ENCODE results near the gene EPB41L2. TPM values are rescaled to one million over a fixed set of nuclear protein-coding genes. Genes with fewer than 3 reads are reported as not detected.

The EPB41L2 gene
- total RNA-seq, 1 experiment from 2014 or later = 106 TPM

- H3K27me3 Mint-ChIP-seq (ENCODE audit: low read depth) = no peaks in the 10 kb centered on the region
- H3K4me3 Mint-ChIP-seq = no peak overlapping the region
- no peak overlapping the region for H3K27ac Mint-ChIP-seq
- DNase-seq (ENCODE audit: low spot score) = no peak
- CTCF ChIA-PET = no interaction called here
- TF ChIP-seq NR1H2 (CRISPR knock-in tag; IDR thresholded peaks at IDR 0.05) = no peak
- TF ChIP-seq ESRRA (CRISPR knock-in tag; IDR thresholded peaks at IDR 0.05; ENCODE audit: borderline replicate concordance) = no peak
- TF ChIP-seq CBFB (CRISPR knock-in tag; IDR thresholded peaks at IDR 0.05; ENCODE audit: low read depth) = no peak
- no peak for TF ChIP-seq CDX4 (CRISPR knock-in tag; IDR thresholded peaks at IDR 0.05; ENCODE audit: borderline replicate concordance)
- no peak for TF ChIP-seq PRDM15 (CRISPR knock-in tag; IDR thresholded peaks at IDR 0.05)
- TF ChIP-seq ZNF138 (CRISPR knock-in tag; conservative IDR thresholded peaks at IDR 0.05) = no peak
- TF ChIP-seq ZNF512 (CRISPR knock-in tag; IDR thresholded peaks at IDR 0.05; ENCODE audit: borderline replicate concordance) = no peak
- no peak for TF ChIP-seq ZNF671 (CRISPR knock-in tag; IDR thresholded peaks at IDR 0.05)
- no peak for TF ChIP-seq MXD4 (CRISPR knock-in tag; IDR thresholded peaks at IDR 0.05; ENCODE audit: borderline replicate concordance)
- TF ChIP-seq ZNF423 (CRISPR knock-in tag; IDR thresholded peaks at IDR 0.05) = no peak
- no peak for TF ChIP-seq FOXP1 (CRISPR knock-in tag; IDR thresholded peaks at IDR 0.05; ENCODE audit: borderline replicate concordance)
- no peak for TF ChIP-seq CTCF (IDR thresholded peaks at IDR 0.05)
- no peak for TF ChIP-seq CREM (CRISPR knock-in tag; IDR thresholded peaks at IDR 0.05)
- 0 out of 2 replicates have a peak, but pooled peaks cover under 1% of the 10 kb centered on the region for H3K36me3 Mint-ChIP-seq
- ATAC-seq = no peak
- H3K9me3 Mint-ChIP-seq = peaks cover 4% of the 10 kb centered on the region; the same call in 1 of the 2 replicates
- no peaks in the 10 kb centered on the region for H3K4me1 Mint-ChIP-seq
- POLR2A ChIA-PET = no interaction called here
Measured at GRCh38 chr6:131080084-131080483, 17.0 kb upstream of the EPB41L2 start.

GRCh38 chr6:131073577-131073976, 10.5 kb upstream of the EPB41L2 start:
- Mint-ChIP-seq H3K4me3 (no peak overlapping the region), H3K9me3 (0 out of 2 replicates have a peak, but pooled peaks cover 2% of the 10 kb centered on the region), H3K36me3 (no peaks in the 10 kb centered on the region), H3K4me1 (no peaks in the 10 kb centered on the region), H3K27ac (no peak overlapping the region), H3K27me3 (ENCODE audit: low read depth) (no peaks in the 10 kb centered on the region)
- POLR2A ChIA-PET = no interaction called here
- CTCF ChIA-PET = no interaction called here
- no peak for DNase-seq (ENCODE audit: low spot score)
- no peak for ATAC-seq
- TF ChIP-seq ELF4 (CRISPR knock-in tag; IDR thresholded peaks at IDR 0.05; ENCODE audit: low read depth) (no peak), JAZF1 (CRISPR knock-in tag; IDR thresholded peaks at IDR 0.05) (no peak), NR1H2 (CRISPR knock-in tag; IDR thresholded peaks at IDR 0.05) (no peak), AFF4 (CRISPR knock-in tag; IDR thresholded peaks at IDR 0.05; ENCODE audit: borderline replicate concordance) (no peak), KAT7 (CRISPR knock-in tag; IDR thresholded peaks at IDR 0.05; ENCODE audit: borderline replicate concordance) (no peak), ZNF396 (CRISPR knock-in tag; IDR thresholded peaks at IDR 0.05; ENCODE audit: borderline replicate concordance) (no peak), ATF3 (CRISPR knock-in tag; conservative IDR thresholded peaks at IDR 0.05) (no peak), SMAD3 (CRISPR knock-in tag; IDR thresholded peaks at IDR 0.05; ENCODE audit: borderline replicate concordance) (no peak), ATF6 (CRISPR knock-in tag; IDR thresholded peaks at IDR 0.05) (no peak), FOXJ3 (CRISPR knock-in tag; IDR thresholded peaks at IDR 0.05; ENCODE audit: borderline replicate concordance) (no peak), FOXP1 (CRISPR knock-in tag; IDR thresholded peaks at IDR 0.05; ENCODE audit: borderline replicate concordance) (no peak)
